Measurements from ENCODE around the gene CD3E. TPM values are rescaled to one million over a fixed set of nuclear protein-coding genes. Genes with fewer than 3 reads are reported as not detected.

The CD3E gene
- total and polyA plus RNA-seq, 4 donors, result 4.4 to 5.7 (median 5.2) TPM

GRCh38 chr11:118353084-118353710 is 48.7 kb downstream of the CD3E start:
- Histone ChIP-seq H3K36me3 (ENCODE audit: control insufficient read depth in 4 of 4, insufficient read depth in 4 of 4, low read length in 4 of 4) (no peaks in the 10 kb centered on the region), H3K4me1 (ENCODE audit: control insufficient read depth in 5 of 5, insufficient read depth in 5 of 5, low read length in 5 of 5) (no peaks in the 10 kb centered on the region), H3K9ac (ENCODE audit: insufficient read depth in 1 of 2, low read length in 2 of 2) (no peak overlapping the region), H3K27ac (ENCODE audit: low read depth in 1 of 2, low read length in 1 of 2) (no peak overlapping the region), H3K4me3 (no peak overlapping the region), H3K9me3 (ENCODE audit: control insufficient read depth in 4 of 4, insufficient read depth in 3 of 4, low read length in 3 of 4) (no peaks in the 10 kb centered on the region), H3K27me3 (ENCODE audit: control insufficient read depth in 3 of 3, insufficient read depth in 3 of 3, low read length in 2 of 3) (peaks cover 0 to 5% (median 0%) of the 10 kb centered on the region in 3 donors)
- TF ChIP-seq CTCF (IDR thresholded peaks at IDR 0.05; ENCODE audit: control extremely low read depth, extremely low read depth), result no peak
- WGBS, 2 donors, result 12 to 17% methylated on average over 6 of the region's 6 CpGs
- DNase-seq (peak in 2 of 3 donors; percentile 38 to 40), ATAC-seq (ENCODE audit: insufficient read depth, low FRiP score) (no peak)

- H3K27ac ChIP-seq (ENCODE audit: low read depth in 1 of 2, low read length in 1 of 2), result no peak overlapping the region
- H3K9ac ChIP-seq (ENCODE audit: insufficient read depth in 1 of 2, low read length in 2 of 2), result no peak overlapping the region
- peaks cover 0 to 10% (median 2%) of the 10 kb centered on the region in 5 donors for H3K4me1 ChIP-seq (ENCODE audit: control insufficient read depth in 5 of 5, insufficient read depth in 5 of 5, low read length in 5 of 5)
- TF ChIP-seq CTCF (IDR thresholded peaks at IDR 0.05; ENCODE audit: control extremely low read depth, extremely low read depth), result no peak
- DNase-seq (no peak), ATAC-seq (ENCODE audit: insufficient read depth, low FRiP score) (no peak)
- H3K27me3 ChIP-seq (ENCODE audit: control insufficient read depth in 3 of 3, insufficient read depth in 3 of 3, low read length in 2 of 3), result peaks cover 0 to 5% (median 0%) of the 10 kb centered on the region in 3 donors
- no peaks in the 10 kb centered on the region for H3K9me3 ChIP-seq (ENCODE audit: control insufficient read depth in 4 of 4, insufficient read depth in 3 of 4, low read length in 3 of 4)
- WGBS, 2 donors, result 80 to 81% methylated on average over 3 of the region's 3 CpGs
- H3K4me3 ChIP-seq, result no peak overlapping the region
- H3K36me3 ChIP-seq (ENCODE audit: control insufficient read depth in 4 of 4, insufficient read depth in 4 of 4, low read length in 4 of 4), result no peaks in the 10 kb centered on the region
Observed at GRCh38 chr11:118358071-118358470, 53.5 kb downstream of the CD3E start.

GRCh38 chr11:118359295-118359958 is 54.9 kb downstream of the CD3E start, which contains the start of gene UBE4A:
Gene UBE4A, plus strand, starts transcription at chr11:118359600. Its CDS starts 5,481 bp downstream, at chr11:118365081.
- Histone ChIP-seq H3K4me3 (peak within 1 kb of the TSS; percentile 63), H3K4me1 (ENCODE audit: control insufficient read depth in 5 of 5, insufficient read depth in 5 of 5, low read length in 5 of 5) (peaks cover 0 to 10% (median 2%) of the 10 kb centered on the region in 5 donors), H3K27ac (ENCODE audit: low read depth in 1 of 2, low read length in 1 of 2) (peak within 1 kb of the TSS; percentile 47 to 55), H3K9ac (ENCODE audit: insufficient read depth in 1 of 2, low read length in 2 of 2) (peak within 1 kb of the TSS; percentile 64 to 92), H3K36me3 (ENCODE audit: control insufficient read depth in 4 of 4, insufficient read depth in 4 of 4, low read length in 4 of 4) (peaks cover 0 to 1% (median 0%) of the 10 kb centered on the region in 4 donors), H3K9me3 (ENCODE audit: control insufficient read depth in 4 of 4, insufficient read depth in 3 of 4, low read length in 3 of 4) (no peaks in the 10 kb centered on the region), H3K27me3 (ENCODE audit: control insufficient read depth in 3 of 3, insufficient read depth in 3 of 3, low read length in 2 of 3) (peaks cover 0 to 5% (median 0%) of the 10 kb centered on the region in 3 donors)
- peak; percentile 89 for ATAC-seq (ENCODE audit: insufficient read depth, low FRiP score)
- no peak for TF ChIP-seq CTCF (IDR thresholded peaks at IDR 0.05; ENCODE audit: control extremely low read depth, extremely low read depth)
- DNase-seq, result peak; percentile 93 to 97 (median 96)
- 3 to 5% methylated on average over 33 of the region's 33 CpGs for WGBS, 2 donors

All from lung (tissue), 12 donors.